NCI-H446 (cell line): ENCODE results near the gene PARP11.
"Not testable (repeated sequence)": the region's sequence is repeated elsewhere in the genome, so short reads cannot be mapped to it uniquely, and the experiment has no call there.

Experiments used
- DNase-seq, 2 experiments: peaks; one replicate each; lab custom pipeline; 2025; lab: John Stamatoyannopoulos, UW

PARP11 gene

DNA sequence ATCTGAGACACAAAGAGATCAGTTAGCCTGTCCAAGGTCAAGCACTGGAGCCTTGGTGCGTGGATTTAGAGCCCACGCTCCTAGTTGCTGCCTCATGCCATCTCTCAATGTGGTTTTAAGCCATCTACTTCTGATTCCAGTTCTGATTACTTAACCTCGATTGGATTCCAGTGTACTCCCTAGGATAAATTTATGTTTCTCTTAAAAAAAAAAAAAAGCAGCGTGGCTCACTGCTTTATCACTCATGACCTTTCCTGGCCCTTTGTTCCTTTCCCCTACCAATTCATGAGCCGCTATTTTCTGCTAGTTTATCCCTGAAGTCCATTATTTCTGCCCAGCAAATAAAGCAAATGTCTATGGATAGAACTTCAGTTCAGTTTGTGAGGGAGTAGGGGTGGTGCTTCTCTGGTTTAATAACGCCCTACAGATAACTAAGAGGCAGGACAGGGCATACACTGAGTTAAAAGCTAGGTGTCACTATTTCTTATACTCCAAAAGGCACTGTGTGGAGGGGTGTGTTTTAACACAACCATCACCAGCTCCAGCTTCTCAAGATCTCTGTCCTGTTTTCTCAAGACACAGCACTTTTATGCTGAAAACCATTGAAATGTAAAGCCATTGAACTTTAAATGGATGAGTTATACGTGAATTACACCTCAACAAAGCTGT is 9.8 kb upstream of the PARP11 start:
- no peak for DNase-seq

DNA sequence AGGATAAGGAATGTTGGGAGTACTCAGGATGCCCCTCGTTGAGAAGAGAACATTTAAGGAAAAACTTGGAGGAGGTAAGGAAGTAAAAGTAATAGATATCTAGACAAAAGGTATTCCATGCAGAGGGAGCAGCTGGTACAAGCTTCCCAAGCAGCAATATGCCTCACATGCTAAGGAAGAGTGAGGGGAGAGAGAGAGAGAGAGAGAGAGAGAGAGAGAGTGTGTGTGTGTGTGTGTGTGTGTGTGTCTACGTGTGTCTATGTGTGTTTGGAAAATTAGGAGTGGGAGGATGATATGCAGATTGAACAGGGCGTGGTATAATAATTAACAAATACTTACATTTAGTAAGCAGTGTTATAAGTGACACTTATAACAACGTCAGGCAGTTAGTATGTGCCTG is 9.2 kb upstream of the PARP11 start:
- DNase-seq = no peak

DNA sequence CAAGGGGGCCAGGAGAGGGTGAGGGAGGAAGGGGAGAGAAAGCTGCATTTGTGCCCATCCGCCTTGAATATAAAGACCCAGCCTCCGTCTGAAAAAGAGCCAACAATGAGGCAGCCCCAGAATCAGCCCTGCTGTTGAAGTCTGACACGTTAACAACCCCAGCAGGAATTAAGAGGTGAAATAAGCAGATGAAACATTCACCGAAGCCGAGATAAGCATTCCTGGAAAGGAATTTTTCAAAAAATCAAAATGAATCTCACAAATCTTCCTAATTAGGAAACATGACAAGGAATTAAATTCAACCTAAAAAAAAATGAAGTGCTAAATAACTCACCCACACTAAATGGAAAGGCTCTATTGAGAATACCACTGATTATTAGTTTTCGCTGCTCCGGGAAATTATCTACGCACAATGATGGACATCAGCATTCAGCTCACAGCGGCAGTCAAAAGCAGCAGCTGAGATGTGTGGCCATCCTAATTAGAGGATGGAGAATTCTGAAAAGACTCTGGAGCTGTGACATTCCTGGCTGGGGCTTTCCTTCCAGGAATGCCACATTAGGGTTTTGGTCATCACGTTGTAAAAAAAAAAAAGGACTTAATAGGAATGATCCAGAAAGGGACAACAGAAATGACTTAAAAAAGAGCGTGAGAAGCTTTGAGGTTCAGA is 8.2 kb upstream of the PARP11 start:
- no peak for DNase-seq

DNA sequence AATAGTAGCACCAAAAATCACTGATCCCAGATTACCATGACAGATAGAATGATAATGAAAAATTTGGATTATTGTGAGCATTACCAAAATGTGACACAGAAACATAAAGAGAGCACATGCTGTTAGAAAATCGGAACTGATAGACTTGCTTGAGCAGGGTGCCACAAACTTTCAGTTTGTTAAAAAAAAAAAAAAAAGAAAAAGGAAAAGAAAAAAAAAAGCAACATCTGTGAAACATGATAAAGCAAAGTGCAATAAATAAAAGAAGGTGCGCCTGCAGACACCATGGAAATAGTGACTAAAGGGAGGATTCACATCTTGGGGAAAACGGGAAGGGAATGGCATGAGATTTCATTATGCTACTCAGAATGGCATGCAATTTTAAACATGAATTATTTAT is 6.6 kb upstream of the PARP11 start:
- no peak for DNase-seq

DNA sequence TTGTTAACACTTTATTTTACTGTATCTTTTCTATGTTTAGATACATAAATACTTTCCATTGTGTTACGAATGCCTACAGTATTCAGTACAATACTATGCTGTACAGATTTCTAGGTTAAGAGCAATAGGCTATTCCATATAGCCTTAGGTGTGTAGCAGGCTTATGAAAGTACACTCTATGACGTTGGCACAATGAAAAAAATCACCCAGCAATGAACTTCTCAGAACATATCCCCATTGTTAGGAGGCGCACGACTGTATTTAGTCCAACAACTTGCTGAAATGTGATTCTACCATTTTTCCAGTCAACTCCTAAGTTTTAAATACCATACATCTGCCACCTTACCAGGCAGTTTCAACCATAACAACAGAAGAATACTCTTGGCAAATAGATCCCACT is 1.8 kb downstream of the PARP11 start:
- no peak for DNase-seq

DNA sequence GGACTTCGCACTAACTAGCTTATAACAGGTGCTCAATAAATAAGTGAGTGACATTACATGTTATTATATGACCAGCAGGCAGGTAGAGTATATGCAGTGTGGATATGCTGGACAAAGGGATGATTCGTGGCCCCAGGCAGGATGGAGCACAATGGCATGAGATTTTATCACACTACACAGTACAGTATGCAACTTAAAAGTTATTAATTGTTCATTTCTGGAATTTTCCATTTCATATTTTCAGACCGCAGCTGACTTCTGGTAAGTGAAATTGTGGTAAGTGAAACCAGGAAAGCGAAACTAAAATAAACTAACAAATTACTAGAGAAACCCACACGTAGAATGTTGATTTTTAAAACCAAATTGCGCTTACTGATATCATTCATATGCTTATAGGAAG is 3.3 kb downstream of the PARP11 start:
- DNase-seq = no peak

DNA sequence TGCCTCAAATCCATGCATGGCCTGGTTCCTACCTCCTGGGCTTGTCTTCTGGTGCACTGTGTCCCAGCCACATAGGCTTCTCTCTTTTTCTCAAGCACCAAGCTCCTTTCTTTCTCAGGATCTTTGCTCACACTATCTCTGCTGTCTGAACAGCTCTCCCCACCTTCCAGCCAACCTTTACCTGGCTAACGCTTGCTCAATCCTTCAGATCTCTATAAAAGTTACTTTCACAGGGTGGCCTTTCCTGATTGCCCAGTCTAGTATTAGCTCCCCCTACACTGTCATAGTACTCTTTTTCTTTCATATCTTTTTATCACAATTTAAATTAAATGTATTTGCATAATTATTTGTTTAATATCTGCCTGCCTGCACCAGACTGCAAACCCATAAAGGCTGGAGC is 3.8 kb downstream of the PARP11 start:
- no peak for DNase-seq

DNA sequence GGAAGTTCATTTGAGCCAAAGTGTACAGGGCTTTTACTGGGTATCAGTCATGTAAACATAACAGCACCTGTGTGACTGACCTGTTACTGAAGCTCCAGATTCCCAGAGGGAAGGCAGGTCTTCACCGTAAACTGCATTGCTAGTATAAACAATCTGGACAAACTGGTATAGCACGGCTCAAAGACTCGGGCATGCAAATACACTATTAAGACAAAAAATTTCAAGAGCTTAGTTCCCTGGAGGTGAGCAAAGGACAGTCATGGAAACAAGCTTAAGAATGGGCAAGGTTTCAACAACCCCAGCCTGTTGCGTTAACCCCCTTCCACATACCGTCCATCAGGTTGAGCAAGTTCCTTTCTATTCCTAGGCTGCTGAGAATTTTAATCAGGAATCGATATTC is 9.4 kb downstream of the PARP11 start:
- DNase-seq = no peak

DNA sequence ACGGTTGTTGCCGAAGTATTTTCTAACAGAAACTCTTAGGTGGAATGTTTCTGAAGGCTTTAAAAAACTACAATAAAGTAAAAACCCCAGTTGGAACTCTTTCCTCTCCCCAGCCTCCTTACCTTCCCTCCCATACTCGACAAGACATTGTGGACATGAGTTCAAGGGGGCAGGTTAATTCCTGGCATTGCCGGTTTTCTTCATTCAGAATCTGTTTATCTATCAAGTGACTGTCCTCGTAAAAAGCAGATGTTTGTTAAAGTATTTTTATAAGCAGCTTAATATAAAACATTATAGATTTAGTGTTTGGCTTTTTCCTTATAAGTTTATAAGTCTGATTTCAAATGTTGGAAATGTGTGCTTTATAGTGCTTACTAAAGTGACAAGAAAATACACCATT is 30.7 kb downstream of the PARP11 start:
- DNase-seq = no peak

DNA sequence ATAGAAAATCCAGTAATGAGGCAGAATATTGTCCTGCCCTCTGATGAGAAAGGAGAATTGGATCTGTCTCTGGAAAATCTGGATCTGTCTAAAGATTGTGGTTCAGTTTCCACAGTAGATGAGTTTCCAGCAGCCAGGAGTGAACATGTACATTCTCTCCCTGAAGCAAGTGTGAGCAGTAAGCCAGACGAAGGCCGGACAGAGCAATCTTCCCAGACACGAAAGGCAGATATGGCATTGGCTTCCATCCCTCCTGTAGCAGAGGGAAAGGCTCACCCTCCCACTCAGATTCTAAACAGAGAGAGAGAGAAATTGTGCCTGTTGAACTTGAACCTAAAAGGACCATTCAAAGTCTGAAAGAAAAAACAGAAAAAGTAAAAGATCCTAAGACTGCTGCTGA is 31.4 kb downstream of the PARP11 start:
- no peak for DNase-seq

DNA sequence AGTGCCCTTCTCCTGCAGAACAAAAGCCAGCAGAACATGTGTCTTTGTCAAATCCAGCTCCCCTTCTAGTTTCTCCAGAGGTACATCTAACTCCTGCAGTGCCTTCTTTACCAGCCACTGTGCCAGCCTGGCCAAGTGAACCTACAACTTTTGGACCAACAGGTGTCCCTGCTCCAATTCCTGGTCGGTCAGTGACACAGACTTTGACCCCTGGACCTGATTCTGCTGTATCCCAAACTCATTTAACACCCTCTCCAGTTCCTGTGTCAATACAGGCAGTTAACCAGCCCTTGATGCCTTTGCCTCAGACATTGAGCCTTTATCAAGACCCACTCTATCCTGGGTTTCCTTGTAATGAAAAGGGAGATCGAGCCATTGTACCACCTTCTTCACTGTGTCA is 32.4 kb downstream of the PARP11 start:
- not testable (repeated sequence) for DNase-seq

DNA sequence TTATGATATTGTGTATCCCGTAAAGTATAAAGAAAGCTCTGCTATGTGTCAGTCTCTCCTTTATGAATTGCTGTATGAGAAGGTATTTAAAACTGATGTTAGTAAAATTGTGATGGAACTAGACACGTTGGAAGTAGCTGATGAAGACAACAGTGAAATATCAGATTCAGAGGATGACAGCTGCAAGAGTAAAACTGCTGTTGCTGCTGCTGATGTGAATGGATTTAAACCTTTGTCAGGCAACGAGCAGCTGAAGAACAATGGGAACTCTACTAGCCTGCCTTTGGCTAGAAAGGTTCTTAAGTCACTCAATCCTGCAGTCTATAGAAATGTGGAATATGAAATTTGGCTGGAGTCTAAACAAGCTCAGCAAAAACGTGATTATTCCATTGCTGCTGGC is 33.5 kb downstream of the PARP11 start:
- not testable (repeated sequence) for DNase-seq

DNA sequence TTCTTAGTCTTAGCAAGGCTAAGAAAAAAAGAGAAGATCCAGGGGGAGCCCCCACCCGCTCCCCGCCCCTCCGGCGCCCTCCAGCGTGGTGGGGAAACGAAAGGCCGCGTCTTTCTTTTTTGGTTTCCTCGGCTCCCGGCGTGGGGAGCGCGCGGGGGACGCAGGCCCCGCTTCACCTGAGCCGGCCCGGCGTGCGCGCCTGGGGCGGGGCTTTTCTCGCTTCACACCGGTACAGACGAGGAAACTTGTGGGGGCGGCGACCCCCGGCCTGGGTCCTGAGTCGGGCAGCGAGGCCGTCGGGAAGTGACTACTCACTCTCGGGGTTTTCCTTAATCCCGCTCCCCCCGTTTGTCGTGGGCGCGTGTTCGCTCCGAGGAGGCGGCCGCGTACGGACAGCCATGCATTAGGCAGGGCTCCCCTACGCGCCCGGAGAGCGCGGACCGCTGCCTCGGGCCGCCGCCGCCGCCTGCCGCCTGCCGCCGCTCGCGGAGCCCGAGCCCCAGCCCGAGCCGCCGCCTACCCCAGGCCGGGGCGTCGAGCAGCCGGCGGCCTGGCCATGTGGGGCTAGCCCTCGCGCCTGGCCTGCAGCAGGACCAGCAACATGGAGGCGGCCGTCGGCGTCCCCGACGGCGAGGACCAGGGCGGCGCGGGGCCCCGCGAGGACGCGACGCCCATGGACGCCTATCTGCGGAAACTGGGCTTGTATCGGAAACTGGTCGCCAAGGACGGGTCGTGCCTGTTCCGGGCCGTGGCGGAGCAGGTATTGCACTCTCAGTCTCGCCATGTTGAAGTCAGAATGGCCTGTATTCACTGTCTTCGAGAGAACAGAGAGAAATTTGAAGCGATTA is 34.3 kb downstream of the PARP11 start:
- not testable (repeated sequence) for DNase-seq

DNA sequence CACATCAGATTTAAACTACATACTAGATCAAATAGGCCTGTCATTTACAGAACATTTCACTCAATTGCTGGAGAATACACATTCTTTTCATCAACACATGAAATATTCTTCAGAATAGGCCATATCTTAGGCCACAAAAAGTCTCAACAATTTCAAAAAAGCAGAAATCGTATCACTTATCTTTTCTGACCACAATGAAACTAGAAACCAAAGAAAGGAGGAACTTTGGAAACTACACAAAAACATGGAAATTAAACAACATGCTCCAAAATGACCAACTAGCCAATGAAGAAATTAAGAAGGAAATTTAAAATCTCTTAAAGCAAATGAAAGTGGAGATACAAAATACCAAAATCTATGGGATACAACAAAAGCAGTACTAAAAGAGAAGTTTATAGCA is 35.1 kb downstream of the PARP11 start:
- no peak for DNase-seq

DNA sequence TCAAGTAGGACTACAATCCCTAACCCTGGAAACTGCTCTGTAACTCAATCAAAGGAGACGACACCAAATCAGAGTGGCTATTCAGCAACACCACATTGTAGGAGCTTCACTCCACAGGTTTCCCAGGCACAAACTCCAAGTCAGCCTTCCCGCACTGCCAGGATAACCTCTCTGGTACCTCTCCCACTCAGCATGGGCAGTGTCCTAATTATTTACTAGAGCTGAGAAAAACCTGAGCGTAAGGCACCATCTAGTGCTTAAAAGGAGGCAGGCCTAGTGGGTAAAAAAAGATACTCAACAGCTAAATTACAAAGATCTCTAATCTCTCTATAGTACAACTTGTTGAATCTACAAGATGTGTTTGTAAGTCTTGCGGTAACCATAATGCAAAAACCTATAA is 36.1 kb downstream of the PARP11 start:
- no peak for DNase-seq

DNA sequence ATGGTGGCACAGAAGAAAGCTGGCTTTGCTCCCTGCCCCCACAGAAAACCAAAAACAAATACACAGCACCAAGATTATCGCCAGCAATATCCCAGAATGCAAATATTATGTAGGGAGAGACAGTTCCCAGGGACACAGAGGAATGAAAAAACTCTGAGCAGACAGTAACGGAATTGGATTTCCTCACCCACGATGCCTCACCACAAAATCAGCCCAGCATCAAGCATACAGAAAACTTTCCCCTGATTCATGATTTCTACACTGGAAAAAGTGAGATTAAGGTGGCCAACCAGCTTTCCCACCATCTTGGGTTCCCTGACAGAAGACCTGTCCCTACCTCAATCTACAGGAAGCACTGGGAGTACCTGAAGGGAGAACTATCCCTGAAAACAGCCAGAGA is 36.6 kb downstream of the PARP11 start:
- no peak for DNase-seq

DNA sequence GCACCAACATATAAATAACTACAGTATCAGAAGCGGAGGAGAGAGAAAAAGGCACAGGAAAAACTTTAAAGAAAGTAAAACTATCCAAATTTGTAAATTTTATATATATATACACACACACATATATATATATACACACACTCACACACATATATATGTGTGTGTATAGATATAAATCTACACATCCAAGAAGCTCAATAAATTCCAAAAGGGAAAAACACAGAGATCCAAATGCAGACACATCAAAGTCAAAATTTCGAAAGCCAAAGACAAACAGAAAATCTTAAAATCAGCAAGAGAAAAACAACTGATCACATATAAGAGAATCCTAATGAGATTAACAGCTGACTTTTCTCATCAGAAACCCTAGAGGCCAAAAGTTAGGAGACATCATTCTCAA is 37.3 kb downstream of the PARP11 start:
- DNase-seq = no peak

DNA sequence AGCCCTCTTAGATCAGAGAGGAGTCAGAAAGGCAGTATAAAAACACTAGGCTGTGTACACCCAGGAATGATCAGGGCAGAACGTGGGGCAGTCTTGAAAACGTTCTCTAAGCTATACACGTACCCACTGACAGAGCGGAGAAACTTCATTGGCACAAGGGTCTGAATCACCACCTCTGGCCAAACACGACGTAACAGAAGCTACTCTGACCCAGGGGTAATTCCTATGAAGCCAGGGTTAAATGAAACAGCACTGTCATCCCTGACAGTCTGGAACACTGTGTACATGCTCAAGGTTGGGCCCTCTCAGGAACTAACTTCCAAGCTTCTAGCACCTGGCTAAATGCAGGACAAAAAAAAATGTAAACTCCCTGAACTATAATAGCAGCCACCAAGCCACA is 38.4 kb downstream of the PARP11 start:
- DNase-seq = no peak

DNA sequence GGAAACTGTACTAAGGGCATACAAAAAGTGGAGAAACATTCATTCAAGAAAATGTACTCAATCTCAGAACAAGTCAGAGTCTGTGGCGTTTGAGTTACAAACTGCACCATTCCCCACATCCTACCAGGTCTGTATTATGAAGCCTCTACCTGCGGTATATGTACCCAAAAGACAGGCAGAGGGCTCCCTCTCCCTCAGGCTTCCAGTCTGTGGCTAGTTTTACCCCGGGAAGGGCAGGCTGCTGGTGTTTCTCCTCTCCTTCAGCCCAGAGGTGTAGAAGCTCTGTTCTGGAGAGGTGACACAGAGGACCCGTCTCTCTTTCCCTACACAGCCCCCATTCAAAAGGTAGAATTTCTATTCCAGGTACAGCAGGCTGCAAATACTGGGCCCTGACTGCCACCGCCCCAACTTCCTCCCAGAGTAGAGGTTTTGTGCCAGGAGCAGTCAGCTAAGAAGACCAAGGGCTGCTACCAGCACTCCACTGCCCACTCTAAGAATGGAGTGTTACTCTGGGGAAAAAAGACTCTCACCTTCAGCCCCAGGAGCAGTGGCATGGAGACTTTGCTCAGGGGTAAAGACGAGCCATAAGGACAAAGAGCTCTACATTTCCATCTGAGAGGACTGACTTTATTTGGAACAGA is 39.4 kb downstream of the PARP11 start:
- no peak for DNase-seq

DNA sequence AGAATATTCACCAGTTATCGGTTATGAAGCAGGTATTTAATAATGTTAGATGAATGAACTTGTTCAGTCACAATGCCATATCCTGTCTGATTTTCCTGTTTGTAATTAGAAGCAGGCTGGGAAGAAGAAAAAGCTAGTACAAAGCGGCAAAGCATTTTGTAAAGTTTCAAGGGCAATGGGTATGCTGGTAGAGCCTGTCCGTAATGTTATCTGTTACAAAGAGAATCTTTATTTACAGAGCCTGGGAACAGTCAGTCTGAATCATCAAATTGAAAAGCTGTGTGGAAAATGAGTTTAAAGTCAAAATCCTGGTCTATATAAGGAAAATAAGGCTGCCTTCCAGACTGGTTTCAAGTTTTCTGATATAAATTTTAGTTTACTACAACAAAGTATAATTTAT is 40.5 kb downstream of the PARP11 start:
- no peak for DNase-seq

DNA sequence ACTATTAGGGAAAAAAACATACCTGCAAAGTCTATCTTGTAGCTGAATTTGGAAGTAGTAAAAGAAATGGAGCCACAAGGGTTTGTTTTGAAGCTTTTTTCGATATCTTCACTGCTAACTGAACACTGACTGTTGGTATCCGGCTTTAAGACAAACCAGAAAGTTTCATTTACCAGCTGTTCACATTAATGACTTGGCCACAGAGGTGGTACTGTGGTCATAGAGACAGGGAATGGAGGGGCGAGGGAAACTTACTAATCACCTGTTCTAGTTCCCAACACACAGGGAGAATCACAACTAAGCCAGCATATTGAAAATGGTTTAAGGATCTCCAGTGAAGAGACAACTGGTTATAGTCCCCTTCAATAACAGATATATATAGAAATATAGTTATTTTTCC is 44.3 kb downstream of the PARP11 start:
- DNase-seq = no peak

DNA sequence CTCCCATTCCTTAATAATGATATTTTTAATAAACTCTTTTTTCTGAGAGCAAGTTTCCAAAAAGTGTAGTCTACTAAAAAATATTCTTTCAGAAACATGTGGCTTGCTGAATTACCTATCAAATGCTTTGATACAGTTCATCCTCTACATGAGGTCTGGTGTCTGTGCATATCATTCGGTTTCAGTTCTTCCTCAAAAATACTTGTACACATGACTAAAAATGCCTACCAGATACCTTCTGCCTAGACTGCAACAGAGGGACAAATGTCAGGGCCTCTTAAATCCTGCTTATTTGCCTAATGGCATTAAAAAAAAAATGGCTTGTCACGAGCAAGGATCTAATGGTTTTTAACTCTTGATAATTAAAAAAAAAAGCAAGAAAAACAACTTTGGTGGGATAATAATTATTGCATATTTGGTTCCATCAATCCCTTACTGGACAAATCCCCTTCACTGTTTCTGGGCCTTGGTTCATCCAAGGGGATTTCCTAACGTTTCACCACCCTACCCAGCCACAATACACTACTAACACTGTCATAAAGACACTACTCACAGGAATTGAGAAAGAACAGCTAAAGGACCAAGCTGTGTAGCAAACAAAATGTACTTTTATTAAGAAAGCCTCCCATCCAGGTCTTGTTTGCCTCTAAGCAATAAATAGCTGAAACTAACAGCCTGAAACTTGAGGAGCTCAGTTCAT is 45.7 kb downstream of the PARP11 start:
- no peak for DNase-seq
